Uterus (tissue), 4 donors: ENCODE data around the gene GRWD1. TPM values are rescaled to one million over a fixed set of nuclear protein-coding genes. Genes with fewer than 3 reads are reported as not detected.
A peak's percentile ranks its signal among the peaks of the same experiment; 100 is the strongest.

Source experiments
- DNase-seq, 2 donors: peaks; one replicate each; pipeline ENCODE4 v3.0.0-alpha.2; 2019 to 2020
- H3K27ac ChIP-seq, 2 donors: fragments of 200-600 bp; sonication (generic); 1 replicate in 1 of 2; 2 replicates in 1 of 2; pipeline ENCODE4 v1.5.1; 2016 to 2018
- H3K27me3 ChIP-seq, 2 donors: fragments of 200-600 bp; sonication (generic); one replicate each; pipeline ENCODE4 v1.5.1; 2018 to 2019; ENCODE audit warnings: control low read depth in 1 of 2
- H3K36me3 ChIP-seq, 2 donors: fragments of 200-600 bp; sonication (generic); one replicate each; pipeline ENCODE4 v1.5.1; 2019; ENCODE audit warnings: control low read depth in 1 of 2
- H3K4me1 ChIP-seq, 2 donors: fragments of 200-600 bp; sonication (generic); one replicate each; pipeline ENCODE4 v1.5.1; 2018 to 2019; ENCODE audit warnings: control low read depth in 1 of 2
- H3K4me3 ChIP-seq, 2 donors: fragments of 200-600 bp; sonication (generic); 1 replicate in 1 of 2; 2 replicates in 1 of 2; pipeline ENCODE4 v1.5.1; 2018 to 2019; ENCODE audit warnings: mild to moderate bottlenecking in 1 of 2
- H3K9me3 ChIP-seq, 2 donors: fragments of 200-600 bp; sonication (generic); one replicate each; pipeline ENCODE4 v1.5.1; 2019; ENCODE audit warnings: control low read depth in 1 of 2
- POLR2A ChIP-seq, 2 donors: fragments of 450-650 bp; IDR thresholded peaks; one replicate each; pipeline ENCODE4 v1.6.1; 2016; ENCODE audit warnings: antibody characterized with exemption in 2 of 2, mild to moderate bottlenecking in 1 of 2, moderate library complexity in 1 of 2
- intact Hi-C: fragments of 100-400 bp; cut with DNase I; formaldehyde crosslinking; loops from one replicate; pipeline ENCODE4 v1.15.1; 2023; ENCODE audit warnings: low total_unique reads
- total RNA-seq, 4 donors: library from RNA; depleted of rRNA in 3 of 4; stranded (reverse); fragments of >200 nt in 3 of 4; gene quantifications; one replicate each; pipeline versions ENCODE4 v1.1.0 to v1.2.4, GENCODE V29; 2014 to 2023
- TF ChIP-seq, protein P1 (sequence below), 4 experiments: fragments of 200-600 bp in 2 of 4; fragments of 450-650 bp in 2 of 4; sonication (generic) in 2 of 4; IDR thresholded peaks; one replicate each; pipeline ENCODE4 v1.5.1; 2016 to 2019; ENCODE audit warnings: antibody characterized with exemption in 4 of 4, mild to moderate bottlenecking in 2 of 4, moderate library complexity in 1 of 4
- donor health status: DM: yes; HTN: yes; CAD: no.

GRWD1 gene
- total RNA-seq, 4 donors from 2014 or later: 7.7 to 33.8 (median 21.3) TPM

DNA sequence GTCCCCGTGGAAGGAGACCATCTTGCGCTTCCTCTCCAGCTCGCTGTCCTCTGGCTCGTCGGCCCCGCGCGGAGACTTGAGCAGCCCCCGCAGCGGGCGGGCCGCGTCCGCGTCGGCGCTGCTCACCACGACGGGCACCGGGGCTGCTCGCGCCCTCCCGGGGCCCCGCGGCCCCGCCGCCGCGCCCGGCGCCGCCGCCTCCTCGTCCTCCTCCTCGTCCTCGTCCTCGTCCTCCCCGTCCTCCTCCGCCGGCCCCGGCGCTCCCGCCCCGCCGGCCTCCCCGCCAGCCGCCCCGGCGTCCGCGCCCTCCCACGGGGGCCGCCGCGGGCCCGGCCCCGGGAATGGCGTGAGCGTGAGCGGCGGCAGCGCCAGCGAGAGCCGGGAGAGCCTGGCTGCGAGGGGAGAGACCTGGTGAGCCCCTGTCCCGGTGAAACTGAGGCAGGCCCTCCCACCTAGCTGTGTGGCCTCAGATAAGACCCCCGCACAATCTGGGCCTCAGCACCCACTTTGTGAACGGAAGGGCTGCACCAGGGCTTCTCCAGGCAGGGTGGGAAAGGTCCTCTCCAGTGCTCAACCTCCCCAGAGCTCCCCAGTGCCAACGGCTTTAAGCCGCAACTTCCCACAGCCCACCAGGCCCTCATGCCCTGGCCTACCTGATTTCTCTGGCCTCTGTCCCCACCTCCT is 48.1 kb downstream of the GRWD1 start:
- peak in 1 of 2 donors; percentile 10 for TF ChIP-seq POLR2A (IDR thresholded peaks at IDR 0.05)
- TF ChIP-seq, protein P1, sequence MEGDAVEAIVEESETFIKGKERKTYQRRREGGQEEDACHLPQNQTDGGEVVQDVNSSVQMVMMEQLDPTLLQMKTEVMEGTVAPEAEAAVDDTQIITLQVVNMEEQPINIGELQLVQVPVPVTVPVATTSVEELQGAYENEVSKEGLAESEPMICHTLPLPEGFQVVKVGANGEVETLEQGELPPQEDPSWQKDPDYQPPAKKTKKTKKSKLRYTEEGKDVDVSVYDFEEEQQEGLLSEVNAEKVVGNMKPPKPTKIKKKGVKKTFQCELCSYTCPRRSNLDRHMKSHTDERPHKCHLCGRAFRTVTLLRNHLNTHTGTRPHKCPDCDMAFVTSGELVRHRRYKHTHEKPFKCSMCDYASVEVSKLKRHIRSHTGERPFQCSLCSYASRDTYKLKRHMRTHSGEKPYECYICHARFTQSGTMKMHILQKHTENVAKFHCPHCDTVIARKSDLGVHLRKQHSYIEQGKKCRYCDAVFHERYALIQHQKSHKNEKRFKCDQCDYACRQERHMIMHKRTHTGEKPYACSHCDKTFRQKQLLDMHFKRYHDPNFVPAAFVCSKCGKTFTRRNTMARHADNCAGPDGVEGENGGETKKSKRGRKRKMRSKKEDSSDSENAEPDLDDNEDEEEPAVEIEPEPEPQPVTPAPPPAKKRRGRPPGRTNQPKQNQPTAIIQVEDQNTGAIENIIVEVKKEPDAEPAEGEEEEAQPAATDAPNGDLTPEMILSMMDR (IDR thresholded peaks at IDR 0.05): no peak
- no peaks in the 10 kb centered on the region for H3K9me3 ChIP-seq
- H3K27ac ChIP-seq: peak overlapping the region; percentile 71 to 79
- peak overlapping the region; percentile 41 for H3K4me3 ChIP-seq
- H3K27me3 ChIP-seq: peaks cover 0 to 1% of the 10 kb centered on the region in 2 donors
- peaks cover 0 to 7% of the 10 kb centered on the region in 2 donors for H3K4me1 ChIP-seq
- intact Hi-C loops: loop anchor here (10.0 kb wide), 2 partner anchors 91 to 121 kb away; partner anchors contain the start of genes FAM83E, RPL18 and SPHK2
- H3K36me3 ChIP-seq: no peaks in the 10 kb centered on the region
- DNase-seq: no peak

DNA sequence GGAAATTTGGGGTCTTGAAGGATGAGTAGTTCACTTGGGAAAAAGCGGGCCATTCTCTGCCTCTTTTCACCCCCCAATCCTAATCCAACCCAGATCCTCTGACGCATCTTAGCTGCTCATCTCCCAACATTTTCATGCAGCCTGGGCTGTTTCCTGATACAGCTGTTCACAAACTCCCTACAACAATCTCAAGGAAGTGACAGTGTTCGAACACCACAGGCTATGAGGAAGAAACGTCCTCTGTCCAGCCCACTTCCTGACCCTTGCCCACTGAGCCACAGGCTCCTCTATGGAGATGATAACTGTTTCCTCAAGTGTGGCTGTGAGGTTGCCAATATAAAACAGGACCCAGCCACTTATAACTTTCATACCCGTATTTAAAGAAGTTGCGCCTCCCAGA is 49.6 kb downstream of the GRWD1 start:
- Histone ChIP-seq H3K27ac (no peak overlapping the region), H3K36me3 (no peaks in the 10 kb centered on the region), H3K9me3 (no peaks in the 10 kb centered on the region), H3K4me3 (no peak overlapping the region), H3K4me1 (peaks cover 0 to 7% of the 10 kb centered on the region in 2 donors), H3K27me3 (peaks cover 6 to 15% of the 10 kb centered on the region in 2 donors)
- TF ChIP-seq POLR2A (IDR thresholded peaks at IDR 0.05): no peak
- TF ChIP-seq, protein P1 (IDR thresholded peaks at IDR 0.05): no peak
- DNase-seq: no peak
- intact Hi-C loops: loop anchor here (10.0 kb wide), 2 partner anchors 89 to 119 kb away; partner anchors contain the start of genes FAM83E, RPL18 and SPHK2

DNA sequence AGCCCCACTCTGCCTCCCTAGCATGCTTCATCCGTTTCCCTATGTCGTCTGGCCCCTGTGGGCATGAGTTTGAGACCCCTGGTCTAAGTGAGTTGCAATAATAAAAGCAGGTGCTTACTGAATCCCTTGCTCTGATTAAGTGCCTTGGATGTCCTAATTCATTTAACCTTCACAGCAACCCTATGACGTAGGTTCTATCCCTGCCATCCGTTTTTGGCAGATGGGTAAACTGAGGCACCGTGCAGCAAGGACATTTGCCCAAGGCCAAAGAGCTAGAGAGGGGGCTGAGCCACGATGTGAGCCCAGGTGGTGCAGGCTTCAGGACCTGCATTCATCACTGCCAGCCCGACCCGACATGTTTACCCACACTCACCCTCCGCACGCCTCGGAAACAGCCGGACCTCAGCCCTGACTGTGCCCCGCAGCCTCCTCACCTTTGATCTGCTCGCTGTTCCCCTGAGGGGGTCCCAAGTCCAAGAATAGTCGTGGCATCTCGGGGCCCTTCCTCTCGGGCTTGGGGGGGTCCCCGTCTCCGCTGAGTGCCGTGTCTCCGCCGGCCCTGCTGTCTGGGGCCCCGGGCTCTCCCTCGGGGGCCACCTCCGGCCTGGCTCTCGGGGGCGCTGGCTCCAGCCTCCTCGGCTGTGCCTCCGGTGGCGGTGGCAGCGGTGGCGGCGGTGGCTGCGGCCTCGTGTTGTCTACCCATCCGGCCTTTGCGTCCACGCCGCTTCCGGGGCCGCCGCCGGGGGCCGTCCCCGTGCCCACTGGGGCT is 51.4 kb downstream of the GRWD1 start:
- Histone ChIP-seq H3K36me3 (no peaks in the 10 kb centered on the region), H3K4me1 (no peaks in the 10 kb centered on the region)

DNA sequence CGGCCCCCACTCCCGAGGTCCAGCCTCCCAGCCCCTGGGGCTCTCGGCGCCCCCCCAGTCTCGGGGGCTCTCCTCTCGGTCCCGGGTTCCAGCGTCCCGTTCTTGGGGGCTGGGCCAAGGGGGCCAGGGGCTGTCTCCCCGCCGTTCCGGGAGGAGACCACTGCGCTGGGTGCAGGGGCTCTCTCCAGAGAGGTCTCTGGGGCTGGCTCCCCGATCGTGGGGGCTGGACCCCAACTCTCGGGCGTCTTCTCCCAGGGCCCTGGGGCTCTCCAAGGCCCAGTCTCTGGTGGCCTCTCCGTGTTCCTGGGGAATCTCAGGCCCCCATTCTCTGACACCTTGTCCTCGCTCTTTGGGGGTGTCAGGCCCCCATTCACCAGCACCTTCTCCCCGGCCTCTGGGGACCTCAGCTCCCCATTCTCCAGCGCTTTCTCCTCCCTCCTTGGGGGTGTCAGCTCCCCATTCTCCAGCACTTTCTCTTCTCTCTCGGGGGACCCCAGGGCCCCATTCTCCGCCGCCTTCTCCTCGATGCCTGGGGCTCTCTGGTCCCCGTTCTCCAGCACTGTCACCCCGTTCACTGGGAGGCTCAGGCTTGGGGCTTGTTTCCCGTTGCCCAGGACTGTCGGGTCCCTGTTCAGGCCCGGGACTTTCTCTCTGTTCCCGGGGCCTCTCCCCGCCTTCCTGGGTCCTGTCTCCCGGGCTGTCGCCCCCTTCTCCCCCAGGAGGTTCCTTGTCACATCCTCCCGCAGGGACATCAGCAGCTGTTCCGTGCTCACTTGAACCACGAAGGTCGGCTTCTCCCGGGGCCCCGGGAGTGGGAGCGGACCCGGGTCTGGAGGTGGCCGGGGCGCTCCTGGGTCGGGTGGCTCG is 52.2 kb downstream of the GRWD1 start:
- DNase-seq: no peak
- Histone ChIP-seq H3K4me3 (no peak overlapping the region), H3K9me3 (no peaks in the 10 kb centered on the region), H3K27ac (no peak overlapping the region), H3K27me3 (peaks cover 12 to 25% of the 10 kb centered on the region in 2 donors), H3K4me1 (no peaks in the 10 kb centered on the region), H3K36me3 (no peaks in the 10 kb centered on the region)
- no peak for TF ChIP-seq POLR2A (IDR thresholded peaks at IDR 0.05)
- TF ChIP-seq, protein P1 (IDR thresholded peaks at IDR 0.05): no peak
- intact Hi-C loops: loop anchor here (10.0 kb wide), 2 partner anchors 87 to 117 kb away; partner anchors contain the start of genes FAM83E, RPL18 and SPHK2

More for the DNA sequence above, 51.4 kb downstream of the GRWD1 start:
- TF ChIP-seq, protein P1 (IDR thresholded peaks at IDR 0.05): no peak
- no peak for TF ChIP-seq POLR2A (IDR thresholded peaks at IDR 0.05)
- Histone ChIP-seq H3K9me3 (no peaks in the 10 kb centered on the region), H3K27ac (no peak overlapping the region), H3K4me3 (no peak overlapping the region), H3K27me3 (peaks cover 12 to 25% of the 10 kb centered on the region in 2 donors)
- intact Hi-C loops: loop anchor here (10.0 kb wide), 2 partner anchors 88 to 118 kb away; partner anchors contain the start of genes FAM83E, RPL18 and SPHK2
- no peak for DNase-seq
